Measurements from ENCODE around the gene GTF2H4. TPM values are rescaled to one million over a fixed set of nuclear protein-coding genes. Genes with fewer than 3 reads are reported as not detected.
A peak's percentile ranks its signal among the peaks of the same experiment; 100 is the strongest.
"Not testable (repeated sequence)": the region's sequence is repeated elsewhere in the genome, so short reads cannot be mapped to it uniquely, and the experiment has no call there.

The GTF2H4 gene
- total RNA-seq, 1 experiment from 2014 or later = 13.7 TPM

- no peak for DNase-seq (ENCODE audit: low read depth)
Measured at GRCh38 chr6:30894935-30895334, 13.1 kb upstream of the GTF2H4 start.

GRCh38 chr6:30895343-30895742, 12.7 kb upstream of the GTF2H4 start:
- DNase-seq (ENCODE audit: low read depth) = no peak

- DNase-seq (ENCODE audit: low read depth) = no peak
Measured at GRCh38 chr6:30896541-30896940, 11.5 kb upstream of the GTF2H4 start.

- no peak for DNase-seq (ENCODE audit: low read depth)
Measured at GRCh38 chr6:30897882-30898281, 10.1 kb upstream of the GTF2H4 start.

- no peak for DNase-seq (ENCODE audit: low read depth)
Measured at GRCh38 chr6:30898750-30899360, 9.2 kb upstream of the GTF2H4 start.

- no peak for DNase-seq (ENCODE audit: low read depth)
Measured at GRCh38 chr6:30900863-30901417, 7.1 kb upstream of the GTF2H4 start.

GRCh38 chr6:30901436-30901835, 6.6 kb upstream of the GTF2H4 start:
- DNase-seq (ENCODE audit: low read depth) = no peak

- DNase-seq (ENCODE audit: low read depth) = not testable (repeated sequence)
Measured at GRCh38 chr6:30902196-30902595, 5.8 kb upstream of the GTF2H4 start.

GRCh38 chr6:30902709-30903108, 5.3 kb upstream of the GTF2H4 start:
- DNase-seq (ENCODE audit: low read depth) = no peak

GRCh38 chr6:30903236-30903635, 4.8 kb upstream of the GTF2H4 start:
- DNase-seq (ENCODE audit: low read depth) = no peak

- DNase-seq (ENCODE audit: low read depth) = not testable (repeated sequence)
Measured at GRCh38 chr6:30907290-30907757, 683 bp upstream of the GTF2H4 start.

- no peak for DNase-seq (ENCODE audit: low read depth)
Measured at GRCh38 chr6:30908700-30909099, 693 bp downstream of the GTF2H4 start.

- not testable (repeated sequence) for DNase-seq (ENCODE audit: low read depth)
Measured at GRCh38 chr6:30910473-30910872, 2.5 kb downstream of the GTF2H4 start.

GRCh38 chr6:30912746-30913520, 4.9 kb downstream of the GTF2H4 start:
- no peak for DNase-seq (ENCODE audit: low read depth)

GRCh38 chr6:30913721-30914075, 5.7 kb downstream of the GTF2H4 start:
- DNase-seq (ENCODE audit: low read depth) = no peak

GRCh38 chr6:30914076-30914853, 6.3 kb downstream of the GTF2H4 start, which contains the start of gene VARS2:
VARS2 (plus strand) TSS chr6:30914238; CDS start chr6:30914837, 599 bp downstream.
- DNase-seq (ENCODE audit: low read depth) = peak; percentile 96

GRCh38 chr6:30914854-30915590, 7.0 kb downstream of the GTF2H4 start:
- no peak for DNase-seq (ENCODE audit: low read depth)

GRCh38 chr6:30915591-30915946, 7.6 kb downstream of the GTF2H4 start:
- DNase-seq (ENCODE audit: low read depth) = peak; percentile 66

- no peak for DNase-seq (ENCODE audit: low read depth)
Measured at GRCh38 chr6:30917041-30917440, 9.0 kb downstream of the GTF2H4 start.

GRCh38 chr6:30917487-30917886, 9.5 kb downstream of the GTF2H4 start:
- no peak for DNase-seq (ENCODE audit: low read depth)

GRCh38 chr6:30918670-30919069, 10.7 kb downstream of the GTF2H4 start:
- no peak for DNase-seq (ENCODE audit: low read depth)

- peak; percentile 39 for DNase-seq (ENCODE audit: low read depth)
Measured at GRCh38 chr6:30922447-30922852, 14.4 kb downstream of the GTF2H4 start.
